Measurements from ENCODE around the gene SUPT3H. TPM values are rescaled to one million over a fixed set of nuclear protein-coding genes. Genes with fewer than 3 reads are reported as not detected.

Gene SUPT3H
- total RNA-seq, 1 donor from 2014 or later = 2.6 TPM

- no peaks in the 10 kb centered on the region for H3K9me3 ChIP-seq (replicated peaks)
- H3K27ac ChIP-seq (replicated peaks) = no peak overlapping the region
- no peak overlapping the region for H3K4me3 ChIP-seq
- no peaks in the 10 kb centered on the region for H3K4me1 ChIP-seq
- intact Hi-C loops (cut with micrococcal nuclease) = no loop called here
- TF ChIP-seq CTCF (IDR thresholded peaks at IDR 0.05; ENCODE audit: borderline replicate concordance) = no peak
- no peaks in the 10 kb centered on the region for H3K27me3 ChIP-seq (ENCODE audit: low read depth)
- no peak for DNase-seq
- no peaks in the 10 kb centered on the region for H3K36me3 ChIP-seq
Observed at GRCh38 chr6:45366534-45366933, 11.2 kb downstream of the SUPT3H start.

- Histone ChIP-seq H3K4me1 (no peaks in the 10 kb centered on the region), H3K27ac (replicated peaks) (no peak overlapping the region), H3K4me3 (no peak overlapping the region), H3K36me3 (no peaks in the 10 kb centered on the region), H3K27me3 (ENCODE audit: low read depth) (no peaks in the 10 kb centered on the region), H3K9me3 (replicated peaks) (no peaks in the 10 kb centered on the region)
- DNase-seq = no peak
- TF ChIP-seq CTCF (IDR thresholded peaks at IDR 0.05; ENCODE audit: borderline replicate concordance) = no peak
- intact Hi-C loops (cut with micrococcal nuclease) = no loop called here
Observed at GRCh38 chr6:45365036-45365435, 12.7 kb downstream of the SUPT3H start.

- intact Hi-C loops (cut with micrococcal nuclease) = no loop called here
- no peaks in the 10 kb centered on the region for H3K4me1 ChIP-seq
- no peaks in the 10 kb centered on the region for H3K9me3 ChIP-seq (replicated peaks)
- H3K4me3 ChIP-seq = no peak overlapping the region
- no peak for DNase-seq
- no peaks in the 10 kb centered on the region for H3K27me3 ChIP-seq (ENCODE audit: low read depth)
- H3K36me3 ChIP-seq = no peaks in the 10 kb centered on the region
- no peak overlapping the region for H3K27ac ChIP-seq (replicated peaks)
- no peak for TF ChIP-seq CTCF (IDR thresholded peaks at IDR 0.05; ENCODE audit: borderline replicate concordance)
Observed at GRCh38 chr6:45364466-45364865, 13.3 kb downstream of the SUPT3H start.

- no peaks in the 10 kb centered on the region for H3K27me3 ChIP-seq (ENCODE audit: low read depth)
- no peak for DNase-seq
- no peaks in the 10 kb centered on the region for H3K36me3 ChIP-seq
- H3K27ac ChIP-seq (replicated peaks) = no peak overlapping the region
- H3K9me3 ChIP-seq (replicated peaks) = no peaks in the 10 kb centered on the region
- H3K4me1 ChIP-seq = no peaks in the 10 kb centered on the region
- no peak overlapping the region for H3K4me3 ChIP-seq
- TF ChIP-seq CTCF (IDR thresholded peaks at IDR 0.05; ENCODE audit: borderline replicate concordance) = no peak
- intact Hi-C loops (cut with micrococcal nuclease) = no loop called here
Observed at GRCh38 chr6:45353654-45354053, 24.1 kb downstream of the SUPT3H start.

- no peaks in the 10 kb centered on the region for H3K4me1 ChIP-seq
- H3K9me3 ChIP-seq (replicated peaks) = no peaks in the 10 kb centered on the region
- no peaks in the 10 kb centered on the region for H3K36me3 ChIP-seq
- intact Hi-C loops (cut with micrococcal nuclease) = no loop called here
- H3K27me3 ChIP-seq (ENCODE audit: low read depth) = no peaks in the 10 kb centered on the region
- DNase-seq = no peak
- TF ChIP-seq CTCF (IDR thresholded peaks at IDR 0.05; ENCODE audit: borderline replicate concordance) = no peak
- H3K27ac ChIP-seq (replicated peaks) = no peak overlapping the region
- H3K4me3 ChIP-seq = no peak overlapping the region
Observed at GRCh38 chr6:45351667-45352066, 26.1 kb downstream of the SUPT3H start.

GRCh38 chr6:45351076-45351475, 26.7 kb downstream of the SUPT3H start:
- H3K36me3 ChIP-seq = no peaks in the 10 kb centered on the region
- intact Hi-C loops (cut with micrococcal nuclease) = no loop called here
- H3K9me3 ChIP-seq (replicated peaks) = no peaks in the 10 kb centered on the region
- no peak overlapping the region for H3K4me3 ChIP-seq
- no peak for TF ChIP-seq CTCF (IDR thresholded peaks at IDR 0.05; ENCODE audit: borderline replicate concordance)
- H3K27ac ChIP-seq (replicated peaks) = no peak overlapping the region
- no peak for DNase-seq
- H3K4me1 ChIP-seq = no peaks in the 10 kb centered on the region
- H3K27me3 ChIP-seq (ENCODE audit: low read depth) = no peaks in the 10 kb centered on the region
